HepG2 (cell line): ENCODE results near the gene CLK4. TPM values are rescaled to one million over a fixed set of nuclear protein-coding genes. Genes with fewer than 3 reads are reported as not detected.
A peak's percentile ranks its signal among the peaks of the same experiment; 100 is the strongest.

Experiments used
- DPF2 ChIP-seq: sonication (generic); formaldehyde crosslinking; IDR thresholded peaks from 2 replicates; pipeline ENCODE4 v1.4.0; 2020; ENCODE audit warnings: mild to moderate bottlenecking, low read depth, missing genetic modification reagents, borderline replicate concordance
- HHEX ChIP-seq: IDR thresholded peaks from 2 replicates; pipeline ENCODE4 v1.6.1; 2016; ENCODE audit warnings: control low read depth
- HNRNPL ChIP-seq: fragments of 200-400 bp; formaldehyde crosslinking; IDR thresholded peaks from 2 replicates; pipeline ENCODE4 v1.6.1; 2017; ENCODE audit warnings: mild to moderate bottlenecking, low read depth, low read length
- HOXA9 ChIP-seq: sonication (generic); formaldehyde crosslinking; IDR thresholded peaks from 2 replicates; pipeline ENCODE4 v1.8.1; 2022; ENCODE audit warnings: missing genetic modification reagents, mild to moderate bottlenecking, moderate library complexity, borderline replicate concordance
- JUN ChIP-seq: sonication (generic); formaldehyde crosslinking; IDR thresholded peaks from 2 replicates; pipeline ENCODE4 v1.4.0; 2020; ENCODE audit warnings: mild to moderate bottlenecking, missing genetic modification reagents
- KLF16 ChIP-seq, 2 experiments: sonication (generic) in 1 of 2; formaldehyde crosslinking in 1 of 2; IDR thresholded peaks; 2 replicates each; pipeline versions ENCODE4 v1.6.1 to v1.8.0; 2016 to 2023; ENCODE audit warnings: missing genetic modification reagents in 2 of 2, missing compliant biosample characterization in 1 of 2
- MXD4 ChIP-seq: IDR thresholded peaks from 2 replicates; pipeline ENCODE4 v1.6.1; 2016; ENCODE audit warnings: mild to moderate bottlenecking, missing biosample characterization, missing genetic modification reagents
- NFIB ChIP-seq: sonication (generic); formaldehyde crosslinking; IDR thresholded peaks from 2 replicates; pipeline ENCODE4 v1.9.0; 2021; ENCODE audit warnings: missing genetic modification reagents, mild to moderate bottlenecking, borderline replicate concordance
- NR2F6 ChIP-seq, 2 experiments: IDR thresholded peaks; 2 replicates each; pipeline ENCODE4 v1.6.1; 2016; ENCODE audit warnings: antibody characterized with exemption in 1 of 2, mild to moderate bottlenecking in 1 of 2
- RCOR2 ChIP-seq: IDR thresholded peaks from 2 replicates; pipeline ENCODE4 v1.6.1; 2016; ENCODE audit warnings: missing biosample characterization, missing genetic modification reagents
- SOX6 ChIP-seq, 2 experiments: fragments of 450-650 bp in 1 of 2; sonication (generic) in 1 of 2; formaldehyde crosslinking in 1 of 2; IDR thresholded peaks; 2 replicates each; pipeline versions ENCODE4 v1.4.0 to v1.6.1; 2017 to 2020; ENCODE audit warnings: antibody characterized with exemption in 1 of 2, mild to moderate bottlenecking in 1 of 2, missing genetic modification reagents in 1 of 2
- ZFP1 ChIP-seq: IDR thresholded peaks from 2 replicates; pipeline ENCODE4 v1.6.1; 2016
- ZFP82 ChIP-seq: sonication (generic); formaldehyde crosslinking; IDR thresholded peaks from 2 replicates; pipeline ENCODE4 v1.5.1; 2020; ENCODE audit warnings: mild to moderate bottlenecking, missing genetic modification reagents, borderline replicate concordance
- ZNF101 ChIP-seq: sonication (generic); formaldehyde crosslinking; IDR thresholded peaks from 2 replicates; pipeline ENCODE4 v1.4.0; 2020; ENCODE audit warnings: mild to moderate bottlenecking, low read depth, missing genetic modification reagents, borderline replicate concordance
- ZNF205 ChIP-seq: IDR thresholded peaks from 2 replicates; pipeline ENCODE4 v1.6.1; 2018; ENCODE audit warnings: missing biosample characterization, missing genetic modification reagents
- ZNF3 ChIP-seq: IDR thresholded peaks from 2 replicates; pipeline ENCODE4 v1.7.0; 2017; ENCODE audit warnings: inconsistent platforms
- polyA plus RNA-seq, 8 experiments: library from polyadenylated mRNA; depleted of rRNA in 3 of 8; stranded (reverse) in 7 of 8; unstranded in 1 of 8; fragments of >200 nt; fragmentation: Illumina TruSeq in 4 of 8; extraction: Trizol in 4 of 8; gene quantifications; 2 replicates each; pipeline versions ENCODE4 v1.2.1 to v1.2.3, GENCODE V29; 2011 to 2016; ENCODE audit warnings: low read depth in 4 of 8, missing spikeins in 1 of 8, mixed read lengths in 1 of 8; ENCODE audit not compliant: insufficient read depth in 1 of 8
- total RNA-seq, 5 experiments: library from RNA; depleted of rRNA; stranded (reverse); fragments of >200 nt; fragmentation: Illumina TruSeq; extraction: Trizol; gene quantifications; 2 replicates each; pipeline ENCODE4 v1.2.3, GENCODE V29; 2016; ENCODE audit warnings: low read depth in 1 of 5
- TF ChIP-seq, protein P1 (sequence below): IDR thresholded peaks from 2 replicates; pipeline ENCODE4 v1.4.0; 2020; ENCODE audit warnings: mild to moderate bottlenecking, missing genetic modification reagents
- TF ChIP-seq, protein P2 (sequence below): sonication (generic); formaldehyde crosslinking; IDR thresholded peaks from 2 replicates; pipeline ENCODE4 v1.5.1; 2020; ENCODE audit warnings: mild to moderate bottlenecking, missing genetic modification reagents, borderline replicate concordance
- TF ChIP-seq, protein P3 (sequence below): IDR thresholded peaks from 2 replicates; pipeline ENCODE4 v1.6.1; 2016
- TF ChIP-seq, protein P4 (sequence below): sonication (generic); formaldehyde crosslinking; IDR thresholded peaks from 2 replicates; pipeline ENCODE4 v1.5.0; 2020; ENCODE audit warnings: missing genetic modification reagents

The CLK4 gene
- total and polyA plus RNA-seq, 2 of the 13 experiments (the other 11 are each of a cell fraction or from before 2014, with no cell fraction given) = 17.7 to 18.4 TPM

DNA sequence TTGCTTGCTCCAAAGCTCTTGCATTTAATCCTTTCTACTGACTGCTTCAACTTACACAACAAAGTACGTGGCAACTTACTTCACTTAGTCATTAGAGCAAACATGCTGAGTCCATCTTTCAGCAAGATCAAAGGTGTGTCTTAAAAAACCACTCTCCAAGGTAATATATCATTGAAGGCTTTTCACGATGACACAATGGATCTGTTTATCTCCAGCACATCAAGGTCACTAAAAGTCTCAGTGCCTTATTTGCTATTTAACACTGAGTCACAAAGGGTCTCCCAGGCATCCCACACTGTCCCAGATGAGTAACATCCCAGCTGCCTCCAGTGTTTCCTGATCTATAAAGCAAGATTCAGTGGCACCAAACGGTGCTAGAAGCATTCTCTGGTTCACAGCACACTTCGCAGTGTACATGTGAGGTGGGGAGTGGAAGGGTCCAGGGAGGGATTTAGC is 3.7 kb upstream of the CLK4 start (continued):
- TF ChIP-seq, protein P1, sequence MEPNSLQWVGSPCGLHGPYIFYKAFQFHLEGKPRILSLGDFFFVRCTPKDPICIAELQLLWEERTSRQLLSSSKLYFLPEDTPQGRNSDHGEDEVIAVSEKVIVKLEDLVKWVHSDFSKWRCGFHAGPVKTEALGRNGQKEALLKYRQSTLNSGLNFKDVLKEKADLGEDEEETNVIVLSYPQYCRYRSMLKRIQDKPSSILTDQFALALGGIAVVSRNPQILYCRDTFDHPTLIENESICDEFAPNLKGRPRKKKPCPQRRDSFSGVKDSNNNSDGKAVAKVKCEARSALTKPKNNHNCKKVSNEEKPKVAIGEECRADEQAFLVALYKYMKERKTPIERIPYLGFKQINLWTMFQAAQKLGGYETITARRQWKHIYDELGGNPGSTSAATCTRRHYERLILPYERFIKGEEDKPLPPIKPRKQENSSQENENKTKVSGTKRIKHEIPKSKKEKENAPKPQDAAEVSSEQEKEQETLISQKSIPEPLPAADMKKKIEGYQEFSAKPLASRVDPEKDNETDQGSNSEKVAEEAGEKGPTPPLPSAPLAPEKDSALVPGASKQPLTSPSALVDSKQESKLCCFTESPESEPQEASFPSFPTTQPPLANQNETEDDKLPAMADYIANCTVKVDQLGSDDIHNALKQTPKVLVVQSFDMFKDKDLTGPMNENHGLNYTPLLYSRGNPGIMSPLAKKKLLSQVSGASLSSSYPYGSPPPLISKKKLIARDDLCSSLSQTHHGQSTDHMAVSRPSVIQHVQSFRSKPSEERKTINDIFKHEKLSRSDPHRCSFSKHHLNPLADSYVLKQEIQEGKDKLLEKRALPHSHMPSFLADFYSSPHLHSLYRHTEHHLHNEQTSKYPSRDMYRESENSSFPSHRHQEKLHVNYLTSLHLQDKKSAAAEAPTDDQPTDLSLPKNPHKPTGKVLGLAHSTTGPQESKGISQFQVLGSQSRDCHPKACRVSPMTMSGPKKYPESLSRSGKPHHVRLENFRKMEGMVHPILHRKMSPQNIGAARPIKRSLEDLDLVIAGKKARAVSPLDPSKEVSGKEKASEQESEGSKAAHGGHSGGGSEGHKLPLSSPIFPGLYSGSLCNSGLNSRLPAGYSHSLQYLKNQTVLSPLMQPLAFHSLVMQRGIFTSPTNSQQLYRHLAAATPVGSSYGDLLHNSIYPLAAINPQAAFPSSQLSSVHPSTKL (CRISPR knock-in tag) = peak; percentile 94
- TF ChIP-seq ZNF3 (0 out of 2 replicates have a peak, but pooled peaks have one; percentile 56), HNRNPL (no peak), SOX6 (IDR thresholded peaks at IDR 0.05) (no peak), SOX6 (CRISPR knock-in tag; IDR thresholded peaks at IDR 0.05) (peak; percentile 94), ZFP82 (CRISPR knock-in tag) (no peak), HOXA9 (peak; percentile 87), ZNF101 (CRISPR knock-in tag) (no peak), KLF16 (CRISPR knock-in tag; IDR thresholded peaks at IDR 0.05) (peak in 1 of 2 experiments; percentile 68; a peak in 1 of 4 replicates), NFIB (CRISPR knock-in tag) (no peak), JUN (CRISPR knock-in tag) (peak; percentile 89), RCOR2 (CRISPR knock-in tag) (peak; percentile 69), HHEX (peak; percentile 63), DPF2 (CRISPR knock-in tag) (peak; percentile 78; the same call in 1 of the 2 replicates), ZFP1 (CRISPR knock-in tag) (peak; percentile 69; the same call in 1 of the 2 replicates), ZNF205 (peak; percentile 35; the same call in 1 of the 2 replicates), NR2F6 (IDR thresholded peaks at IDR 0.05) (peak; percentile 79), NR2F6 (CRISPR knock-in tag; IDR thresholded peaks at IDR 0.05) (peak; percentile 71), MXD4 (CRISPR knock-in tag) (0 out of 2 replicates have a peak, but pooled peaks have one; percentile 15)
- TF ChIP-seq, protein P2, sequence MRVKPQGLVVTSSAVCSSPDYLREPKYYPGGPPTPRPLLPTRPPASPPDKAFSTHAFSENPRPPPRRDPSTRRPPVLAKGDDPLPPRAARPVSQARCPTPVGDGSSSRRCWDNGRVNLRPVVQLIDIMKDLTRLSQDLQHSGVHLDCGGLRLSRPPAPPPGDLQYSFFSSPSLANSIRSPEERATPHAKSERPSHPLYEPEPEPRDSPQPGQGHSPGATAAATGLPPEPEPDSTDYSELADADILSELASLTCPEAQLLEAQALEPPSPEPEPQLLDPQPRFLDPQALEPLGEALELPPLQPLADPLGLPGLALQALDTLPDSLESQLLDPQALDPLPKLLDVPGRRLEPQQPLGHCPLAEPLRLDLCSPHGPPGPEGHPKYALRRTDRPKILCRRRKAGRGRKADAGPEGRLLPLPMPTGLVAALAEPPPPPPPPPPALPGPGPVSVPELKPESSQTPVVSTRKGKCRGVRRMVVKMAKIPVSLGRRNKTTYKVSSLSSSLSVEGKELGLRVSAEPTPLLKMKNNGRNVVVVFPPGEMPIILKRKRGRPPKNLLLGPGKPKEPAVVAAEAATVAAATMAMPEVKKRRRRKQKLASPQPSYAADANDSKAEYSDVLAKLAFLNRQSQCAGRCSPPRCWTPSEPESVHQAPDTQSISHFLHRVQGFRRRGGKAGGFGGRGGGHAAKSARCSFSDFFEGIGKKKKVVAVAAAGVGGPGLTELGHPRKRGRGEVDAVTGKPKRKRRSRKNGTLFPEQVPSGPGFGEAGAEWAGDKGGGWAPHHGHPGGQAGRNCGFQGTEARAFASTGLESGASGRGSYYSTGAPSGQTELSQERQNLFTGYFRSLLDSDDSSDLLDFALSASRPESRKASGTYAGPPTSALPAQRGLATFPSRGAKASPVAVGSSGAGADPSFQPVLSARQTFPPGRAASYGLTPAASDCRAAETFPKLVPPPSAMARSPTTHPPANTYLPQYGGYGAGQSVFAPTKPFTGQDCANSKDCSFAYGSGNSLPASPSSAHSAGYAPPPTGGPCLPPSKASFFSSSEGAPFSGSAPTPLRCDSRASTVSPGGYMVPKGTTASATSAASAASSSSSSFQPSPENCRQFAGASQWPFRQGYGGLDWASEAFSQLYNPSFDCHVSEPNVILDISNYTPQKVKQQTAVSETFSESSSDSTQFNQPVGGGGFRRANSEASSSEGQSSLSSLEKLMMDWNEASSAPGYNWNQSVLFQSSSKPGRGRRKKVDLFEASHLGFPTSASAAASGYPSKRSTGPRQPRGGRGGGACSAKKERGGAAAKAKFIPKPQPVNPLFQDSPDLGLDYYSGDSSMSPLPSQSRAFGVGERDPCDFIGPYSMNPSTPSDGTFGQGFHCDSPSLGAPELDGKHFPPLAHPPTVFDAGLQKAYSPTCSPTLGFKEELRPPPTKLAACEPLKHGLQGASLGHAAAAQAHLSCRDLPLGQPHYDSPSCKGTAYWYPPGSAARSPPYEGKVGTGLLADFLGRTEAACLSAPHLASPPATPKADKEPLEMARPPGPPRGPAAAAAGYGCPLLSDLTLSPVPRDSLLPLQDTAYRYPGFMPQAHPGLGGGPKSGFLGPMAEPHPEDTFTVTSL (CRISPR knock-in tag) = peak; percentile 82; the same call in 1 of the 2 replicates
- TF ChIP-seq, protein P3, sequence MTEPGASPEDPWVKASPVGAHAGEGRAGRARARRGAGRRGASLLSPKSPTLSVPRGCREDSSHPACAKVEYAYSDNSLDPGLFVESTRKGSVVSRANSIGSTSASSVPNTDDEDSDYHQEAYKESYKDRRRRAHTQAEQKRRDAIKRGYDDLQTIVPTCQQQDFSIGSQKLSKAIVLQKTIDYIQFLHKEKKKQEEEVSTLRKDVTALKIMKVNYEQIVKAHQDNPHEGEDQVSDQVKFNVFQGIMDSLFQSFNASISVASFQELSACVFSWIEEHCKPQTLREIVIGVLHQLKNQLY (CRISPR knock-in tag) = no peak
- TF ChIP-seq, protein P4, sequence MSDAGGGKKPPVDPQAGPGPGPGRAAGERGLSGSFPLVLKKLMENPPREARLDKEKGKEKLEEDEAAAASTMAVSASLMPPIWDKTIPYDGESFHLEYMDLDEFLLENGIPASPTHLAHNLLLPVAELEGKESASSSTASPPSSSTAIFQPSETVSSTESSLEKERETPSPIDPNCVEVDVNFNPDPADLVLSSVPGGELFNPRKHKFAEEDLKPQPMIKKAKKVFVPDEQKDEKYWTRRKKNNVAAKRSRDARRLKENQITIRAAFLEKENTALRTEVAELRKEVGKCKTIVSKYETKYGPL (CRISPR knock-in tag) = peak; percentile 29; the same call in 1 of the 2 replicates
